ENCODE results near the gene SMURF1.

DNA sequence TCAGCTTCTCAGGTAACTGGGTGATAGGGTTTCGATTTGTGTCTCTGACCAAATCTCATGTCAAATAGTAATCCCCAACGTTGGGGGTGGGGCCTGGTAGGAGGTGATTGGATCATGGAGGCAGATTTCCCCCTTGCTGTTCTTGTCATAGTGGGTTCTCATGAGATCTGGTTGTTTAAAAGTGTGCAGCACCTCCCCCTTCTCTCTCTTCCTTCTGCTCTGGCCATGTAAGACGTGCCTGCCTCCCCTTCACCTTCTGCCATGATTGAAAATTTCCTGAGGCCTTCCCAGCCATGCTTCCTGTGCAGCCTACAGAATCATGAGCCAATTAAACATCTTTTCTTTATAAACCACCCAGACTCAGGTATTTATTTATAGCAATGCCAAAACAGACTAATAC lies 21.9 kb upstream of the SMURF1 start:
- TF ChIP-seq TAF1 (IDR thresholded peaks at IDR 0.05; ENCODE audit: borderline replicate concordance, low read depth, low read length) (no peak), POLR2A (IDR thresholded peaks at IDR 0.05; ENCODE audit: low read depth, low read length) (no peak)
